AG09319 (cell line): ENCODE data around the gene NIPBL.

ENCODE experiments used
- DNase-seq: peaks from one replicate; pipeline ENCODE4 v3.0.0-alpha.2; 2010; ENCODE audit warnings: low read depth; ENCODE audit errors: extremely low read depth
- TF ChIP-seq, protein P1 (sequence below): IDR thresholded peaks from 2 replicates; pipeline ENCODE4 v1.5.1; 2011; ENCODE audit warnings: low read depth, mild to moderate bottlenecking, inconsistent platforms, low read length, moderate library complexity

NIPBL gene, protein sequence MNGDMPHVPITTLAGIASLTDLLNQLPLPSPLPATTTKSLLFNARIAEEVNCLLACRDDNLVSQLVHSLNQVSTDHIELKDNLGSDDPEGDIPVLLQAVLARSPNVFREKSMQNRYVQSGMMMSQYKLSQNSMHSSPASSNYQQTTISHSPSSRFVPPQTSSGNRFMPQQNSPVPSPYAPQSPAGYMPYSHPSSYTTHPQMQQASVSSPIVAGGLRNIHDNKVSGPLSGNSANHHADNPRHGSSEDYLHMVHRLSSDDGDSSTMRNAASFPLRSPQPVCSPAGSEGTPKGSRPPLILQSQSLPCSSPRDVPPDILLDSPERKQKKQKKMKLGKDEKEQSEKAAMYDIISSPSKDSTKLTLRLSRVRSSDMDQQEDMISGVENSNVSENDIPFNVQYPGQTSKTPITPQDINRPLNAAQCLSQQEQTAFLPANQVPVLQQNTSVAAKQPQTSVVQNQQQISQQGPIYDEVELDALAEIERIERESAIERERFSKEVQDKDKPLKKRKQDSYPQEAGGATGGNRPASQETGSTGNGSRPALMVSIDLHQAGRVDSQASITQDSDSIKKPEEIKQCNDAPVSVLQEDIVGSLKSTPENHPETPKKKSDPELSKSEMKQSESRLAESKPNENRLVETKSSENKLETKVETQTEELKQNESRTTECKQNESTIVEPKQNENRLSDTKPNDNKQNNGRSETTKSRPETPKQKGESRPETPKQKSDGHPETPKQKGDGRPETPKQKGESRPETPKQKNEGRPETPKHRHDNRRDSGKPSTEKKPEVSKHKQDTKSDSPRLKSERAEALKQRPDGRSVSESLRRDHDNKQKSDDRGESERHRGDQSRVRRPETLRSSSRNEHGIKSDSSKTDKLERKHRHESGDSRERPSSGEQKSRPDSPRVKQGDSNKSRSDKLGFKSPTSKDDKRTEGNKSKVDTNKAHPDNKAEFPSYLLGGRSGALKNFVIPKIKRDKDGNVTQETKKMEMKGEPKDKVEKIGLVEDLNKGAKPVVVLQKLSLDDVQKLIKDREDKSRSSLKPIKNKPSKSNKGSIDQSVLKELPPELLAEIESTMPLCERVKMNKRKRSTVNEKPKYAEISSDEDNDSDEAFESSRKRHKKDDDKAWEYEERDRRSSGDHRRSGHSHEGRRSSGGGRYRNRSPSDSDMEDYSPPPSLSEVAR (N-terminal part only)

DNA sequence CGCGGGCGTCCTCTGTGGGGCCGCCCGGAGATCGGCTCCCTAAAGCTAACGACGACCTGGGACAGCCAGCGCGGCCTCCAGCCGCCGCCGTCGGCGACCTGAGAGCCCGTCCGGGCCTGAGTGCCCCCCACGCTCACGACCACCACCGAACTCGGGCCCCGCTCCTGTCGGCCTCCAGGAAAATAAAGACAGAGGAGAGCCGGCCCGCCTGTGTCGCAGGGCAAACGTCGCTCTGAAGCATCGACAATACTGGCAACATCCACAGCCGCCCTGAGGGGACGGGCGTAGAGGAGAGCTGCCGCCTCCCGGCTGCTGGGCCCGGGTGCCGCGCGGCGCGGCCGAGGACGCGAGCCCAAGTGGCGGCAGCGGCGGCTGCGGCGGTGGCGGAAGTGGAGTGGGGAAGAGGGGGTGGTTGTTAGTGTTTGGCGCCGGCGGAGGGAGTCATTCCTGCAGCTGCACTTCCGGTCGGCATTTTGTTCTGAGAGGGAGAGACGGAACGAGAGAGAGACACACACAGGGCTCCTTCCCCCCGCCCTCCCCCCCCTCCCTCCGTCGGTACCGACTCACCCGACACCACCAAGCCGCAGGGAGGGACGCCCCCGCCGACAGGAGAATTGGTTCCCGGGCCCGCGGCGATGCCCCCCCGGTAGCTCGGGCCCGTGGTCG, at the start of gene NIPBL:
Gene NIPBL, plus strand, starts transcription at position 471 of the 666 bp plus-strand sequence. CDS start 76,928 bp downstream, outside the sequence.
- TF ChIP-seq, protein P1, sequence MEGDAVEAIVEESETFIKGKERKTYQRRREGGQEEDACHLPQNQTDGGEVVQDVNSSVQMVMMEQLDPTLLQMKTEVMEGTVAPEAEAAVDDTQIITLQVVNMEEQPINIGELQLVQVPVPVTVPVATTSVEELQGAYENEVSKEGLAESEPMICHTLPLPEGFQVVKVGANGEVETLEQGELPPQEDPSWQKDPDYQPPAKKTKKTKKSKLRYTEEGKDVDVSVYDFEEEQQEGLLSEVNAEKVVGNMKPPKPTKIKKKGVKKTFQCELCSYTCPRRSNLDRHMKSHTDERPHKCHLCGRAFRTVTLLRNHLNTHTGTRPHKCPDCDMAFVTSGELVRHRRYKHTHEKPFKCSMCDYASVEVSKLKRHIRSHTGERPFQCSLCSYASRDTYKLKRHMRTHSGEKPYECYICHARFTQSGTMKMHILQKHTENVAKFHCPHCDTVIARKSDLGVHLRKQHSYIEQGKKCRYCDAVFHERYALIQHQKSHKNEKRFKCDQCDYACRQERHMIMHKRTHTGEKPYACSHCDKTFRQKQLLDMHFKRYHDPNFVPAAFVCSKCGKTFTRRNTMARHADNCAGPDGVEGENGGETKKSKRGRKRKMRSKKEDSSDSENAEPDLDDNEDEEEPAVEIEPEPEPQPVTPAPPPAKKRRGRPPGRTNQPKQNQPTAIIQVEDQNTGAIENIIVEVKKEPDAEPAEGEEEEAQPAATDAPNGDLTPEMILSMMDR: no peak
- peak; percentile 84 for DNase-seq

DNA sequence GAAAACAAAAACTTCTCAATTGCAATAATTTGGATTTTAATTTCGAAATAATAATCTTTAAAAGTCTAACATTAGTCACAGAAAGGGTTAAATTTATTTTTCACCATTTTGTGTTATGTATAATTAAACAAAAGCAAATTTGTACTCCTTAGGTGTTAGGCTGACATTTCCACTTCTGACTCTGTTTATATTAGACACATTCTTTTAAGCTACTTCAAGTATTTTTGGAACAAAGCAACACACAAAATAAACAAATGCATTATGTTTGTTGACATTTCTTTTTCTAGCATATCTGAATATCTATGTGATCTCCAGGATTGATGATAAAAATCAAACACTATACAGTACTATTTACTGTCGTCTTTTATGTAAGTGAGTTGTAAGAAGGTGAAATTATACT, 44.3 kb upstream of the NIPBL start:
- DNase-seq: no peak
- TF ChIP-seq, protein P1: no peak

DNA sequence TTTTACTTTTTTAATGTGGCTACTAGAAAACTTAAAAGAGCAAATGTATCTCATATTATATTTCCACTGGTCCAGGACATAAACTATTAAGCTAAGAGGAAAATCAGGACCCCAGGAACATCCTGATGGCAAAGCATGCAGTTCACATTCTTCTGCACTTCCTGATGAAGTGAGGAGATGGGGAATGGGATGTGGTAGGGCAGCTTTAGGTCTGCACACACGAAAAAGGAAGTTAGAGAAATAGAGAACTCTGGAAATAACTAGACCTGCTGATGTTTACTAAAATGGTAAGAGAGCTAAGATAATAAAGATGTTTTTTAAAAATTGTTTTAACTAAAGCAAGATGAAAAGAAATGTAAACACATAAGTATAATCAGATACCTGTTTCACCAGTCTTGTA, 39.7 kb upstream of the NIPBL start:
- TF ChIP-seq, protein P1: no peak
- DNase-seq: no peak

DNA sequence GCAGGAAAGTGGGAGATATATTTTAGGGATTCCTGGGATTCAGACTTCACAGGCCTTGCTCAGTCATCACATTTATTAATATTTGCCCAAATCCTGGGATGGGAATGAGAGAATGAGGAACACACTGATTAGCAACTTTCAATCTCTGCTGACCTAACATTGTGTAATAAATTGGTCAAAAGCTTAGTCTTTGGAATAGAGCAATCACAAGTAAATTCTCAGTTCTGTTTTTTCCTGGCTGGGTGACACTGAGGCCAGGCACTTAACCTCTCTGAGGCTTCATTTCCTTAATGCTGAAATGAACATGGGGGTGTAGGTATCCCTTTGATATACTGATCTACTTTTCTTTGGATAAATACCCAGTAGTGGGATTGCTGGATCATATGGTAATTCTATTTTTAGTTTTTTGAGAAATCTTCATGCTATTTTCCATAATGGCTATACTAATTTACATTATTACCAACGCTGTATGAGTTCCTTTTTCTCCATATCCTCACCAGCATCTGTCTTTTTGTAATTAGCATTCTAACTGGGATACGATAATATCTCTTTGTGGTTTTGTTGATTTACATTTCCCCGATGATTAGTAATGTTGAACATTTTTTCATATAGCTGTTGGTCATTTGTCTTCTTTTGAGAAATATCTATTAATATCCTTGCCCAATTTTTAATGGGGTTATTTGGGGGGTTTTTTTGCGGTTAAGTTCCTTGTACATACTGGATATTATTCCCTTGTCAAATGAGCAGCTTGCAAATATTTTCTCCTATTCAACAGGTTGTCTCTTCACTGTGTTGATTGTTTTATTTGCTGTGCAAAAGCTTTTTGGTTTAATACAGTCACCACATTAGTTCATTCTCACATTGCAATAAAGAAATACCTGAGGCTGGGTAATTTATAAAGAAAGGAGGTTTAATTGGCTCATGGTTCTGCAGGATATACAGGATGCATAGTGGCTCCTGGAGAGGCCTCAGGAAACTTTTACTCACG, 36.8 kb upstream of the NIPBL start:
- DNase-seq: no peak
- TF ChIP-seq, protein P1: no peak

DNA sequence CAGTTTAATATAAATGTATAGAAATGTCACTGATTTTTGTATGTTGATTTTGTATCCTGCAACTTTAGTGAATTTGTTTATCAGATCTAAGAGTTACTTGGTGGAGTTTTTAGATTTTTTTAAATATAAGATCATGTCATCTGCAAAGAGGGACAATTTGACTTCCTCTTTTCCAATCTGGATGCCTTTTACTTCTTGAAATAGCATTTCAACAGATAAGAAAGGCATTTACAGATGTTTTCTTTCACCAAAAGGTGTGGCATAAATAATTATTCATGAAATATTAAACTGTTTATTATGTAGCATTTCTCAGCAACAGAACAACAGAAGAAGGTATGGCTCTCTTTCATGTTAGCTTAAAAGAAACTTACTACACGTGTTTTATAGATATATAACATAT, 34.9 kb upstream of the NIPBL start:
- no peak for DNase-seq
- TF ChIP-seq, protein P1: no peak

DNA sequence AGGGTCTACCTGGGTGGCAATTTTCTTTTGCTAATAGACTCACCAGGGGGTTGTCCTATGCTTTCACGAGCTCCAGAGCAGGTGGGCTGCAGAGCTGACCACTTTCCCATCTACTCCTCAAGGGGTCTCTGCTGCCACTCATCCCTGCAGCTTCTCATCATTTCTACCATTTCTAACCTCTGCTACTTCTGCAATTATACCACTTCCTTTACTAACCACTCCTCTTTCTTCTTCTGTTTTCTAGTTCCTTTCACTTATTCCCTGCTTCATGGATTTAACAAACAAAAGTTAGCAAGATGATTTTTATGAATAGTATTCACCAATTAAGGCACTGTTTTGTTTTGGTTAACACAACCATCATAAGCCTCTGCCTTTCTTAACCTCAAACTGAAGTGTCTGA, 34.5 kb upstream of the NIPBL start:
- no peak for DNase-seq
- TF ChIP-seq, protein P1: no peak
